GOT3 (cell line): Measurements from ENCODE around the gene SPHK1.
A peak's percentile ranks its signal among the peaks of the same experiment; 100 is the strongest.

Source experiments
- DNase-seq: peaks from one replicate; lab custom pipeline; 2025; ENCODE audit warnings: mixed read lengths; lab: John Stamatoyannopoulos, UW

The SPHK1 gene

GRCh38 chr17:76363107-76363842, 21.1 kb upstream of the SPHK1 start:
- DNase-seq = no peak

- DNase-seq = no peak
Measured at GRCh38 chr17:76365256-76365903, 19.0 kb upstream of the SPHK1 start.

DNA sequence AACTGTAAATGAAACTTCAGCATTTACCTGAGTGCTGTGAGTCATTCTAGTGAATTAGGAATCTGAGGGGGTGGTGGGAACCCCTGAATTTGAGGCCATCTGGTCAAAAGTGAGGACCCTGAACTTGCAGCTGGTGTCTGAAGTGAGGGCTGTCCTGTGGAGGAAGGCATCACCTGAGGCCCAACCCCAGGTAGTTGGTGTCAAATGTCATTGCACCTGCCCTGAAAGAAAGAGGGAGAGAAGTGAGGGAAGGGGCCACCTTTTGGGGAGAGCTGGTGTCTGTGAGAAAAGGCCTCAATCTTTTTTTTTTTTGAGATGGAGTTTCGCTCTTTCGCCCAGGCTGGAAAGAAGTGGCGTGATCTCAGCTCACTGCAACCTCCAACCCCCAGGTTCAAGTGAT, 18.2 kb upstream of the SPHK1 start:
- DNase-seq = no peak

- DNase-seq = no peak
Measured at GRCh38 chr17:76367642-76368041, 16.8 kb upstream of the SPHK1 start.

- no peak for DNase-seq
Measured at GRCh38 chr17:76368545-76368944, 15.9 kb upstream of the SPHK1 start.

DNA sequence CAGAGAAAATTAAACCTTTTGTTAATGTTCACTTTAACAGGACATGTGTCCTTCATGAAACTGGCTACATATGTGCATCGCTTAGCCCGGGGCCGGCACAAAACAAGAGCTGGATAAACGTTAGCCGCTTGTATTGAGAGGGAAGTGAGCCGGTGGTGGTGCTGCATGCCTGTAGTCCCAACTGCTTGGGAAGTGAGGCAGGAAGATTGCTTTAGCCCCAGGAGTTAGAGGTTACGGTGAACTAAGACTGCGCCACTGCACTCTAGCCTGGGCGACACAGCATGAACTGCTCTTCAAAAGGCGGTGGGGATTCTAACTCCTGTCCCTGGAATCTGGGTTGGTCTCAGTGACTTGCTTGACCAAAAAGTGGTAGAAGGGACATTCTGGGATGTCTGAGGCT, 15.0 kb upstream of the SPHK1 start:
- no peak for DNase-seq

- no peak for DNase-seq
Measured at GRCh38 chr17:76369804-76370203, 14.6 kb upstream of the SPHK1 start.

- DNase-seq = peak; percentile 56
Measured at GRCh38 chr17:76370261-76370993, 14.0 kb upstream of the SPHK1 start.

DNA sequence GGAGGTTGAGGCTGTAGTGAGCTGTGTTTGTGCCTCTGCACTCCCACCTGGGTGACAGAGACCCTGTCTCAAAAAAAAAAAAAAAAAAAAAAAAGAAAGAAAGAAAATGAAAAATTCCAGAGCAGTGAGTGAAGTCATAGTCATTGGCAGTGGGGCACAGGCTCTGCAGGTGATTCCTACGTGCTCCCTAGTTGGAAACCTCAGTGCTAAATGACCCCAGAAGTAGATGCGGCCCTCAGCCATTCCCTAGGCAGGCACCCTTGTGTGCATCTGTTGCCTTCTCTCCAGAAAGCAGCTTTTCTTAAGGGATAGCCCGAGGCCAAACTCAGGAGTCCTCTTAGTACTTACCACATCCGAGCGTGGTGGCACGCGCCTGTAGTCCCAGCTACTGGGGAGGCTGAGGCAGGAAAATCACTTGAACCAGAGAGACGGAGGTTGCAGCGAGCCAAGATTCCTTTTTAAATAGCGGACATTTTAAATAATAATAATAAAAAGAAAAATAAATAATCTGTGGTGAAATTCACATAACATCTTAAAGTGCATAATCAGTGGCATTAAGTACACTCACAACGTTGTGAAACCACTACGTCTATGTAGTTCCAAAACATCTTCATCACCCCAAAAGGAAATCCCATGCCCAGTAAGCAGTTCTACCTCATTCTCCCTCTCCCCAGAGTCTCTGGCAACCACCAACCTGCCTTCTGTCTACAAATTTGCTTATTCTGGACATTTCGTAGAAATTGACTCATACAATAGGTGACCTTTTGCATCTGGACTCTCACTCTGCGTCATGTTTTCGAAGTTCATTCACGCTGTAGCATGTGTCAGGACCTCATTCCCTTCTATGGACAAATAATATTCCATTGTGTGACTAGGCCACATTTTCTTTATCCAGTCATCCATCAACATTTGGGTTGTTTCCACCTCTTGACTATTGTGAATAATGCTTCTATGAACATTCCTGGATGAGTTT, 12.5 kb upstream of the SPHK1 start:
- no peak for DNase-seq

DNA sequence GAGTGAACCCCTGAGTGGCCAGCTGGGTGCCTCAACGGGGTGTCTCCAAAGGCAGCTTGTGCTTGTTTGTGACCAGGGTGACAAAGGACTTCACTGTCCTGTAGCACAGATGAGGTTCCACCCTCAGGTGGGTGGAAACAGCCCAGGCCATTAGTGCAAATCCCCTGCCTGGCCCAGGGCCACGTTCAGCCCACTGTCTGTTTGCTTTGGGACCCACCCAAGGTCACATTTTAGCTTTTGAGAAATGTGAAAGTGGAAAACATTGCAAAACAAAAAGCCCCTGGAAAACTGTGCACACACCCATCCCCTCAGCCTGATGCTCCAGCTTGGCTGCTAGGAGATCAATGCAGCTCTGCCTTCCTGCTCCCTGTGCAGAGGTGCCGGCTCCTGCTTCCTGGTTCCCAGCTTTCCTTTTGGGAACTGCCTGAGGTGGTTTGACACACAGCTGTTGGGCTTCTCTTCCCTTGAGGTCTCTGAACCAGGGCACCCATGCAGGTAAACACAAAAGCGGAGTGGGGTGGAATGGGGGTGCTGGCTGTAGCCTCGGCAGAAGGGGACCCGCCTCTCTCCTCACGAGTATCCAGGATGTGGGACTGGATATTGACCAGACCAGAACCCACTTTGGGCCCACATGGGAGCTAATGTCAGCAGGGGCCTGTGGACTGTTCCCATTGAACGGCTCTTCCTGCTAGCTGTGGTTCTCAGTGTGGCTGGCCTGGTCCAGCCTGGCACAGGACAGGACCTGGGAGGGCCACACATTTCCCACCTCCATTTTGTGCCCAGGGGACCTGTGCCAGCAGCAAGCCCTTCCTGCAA, 7.9 kb upstream of the SPHK1 start:
- no peak for DNase-seq

- no peak for DNase-seq
Measured at GRCh38 chr17:76378548-76379274, 5.7 kb upstream of the SPHK1 start.

DNA sequence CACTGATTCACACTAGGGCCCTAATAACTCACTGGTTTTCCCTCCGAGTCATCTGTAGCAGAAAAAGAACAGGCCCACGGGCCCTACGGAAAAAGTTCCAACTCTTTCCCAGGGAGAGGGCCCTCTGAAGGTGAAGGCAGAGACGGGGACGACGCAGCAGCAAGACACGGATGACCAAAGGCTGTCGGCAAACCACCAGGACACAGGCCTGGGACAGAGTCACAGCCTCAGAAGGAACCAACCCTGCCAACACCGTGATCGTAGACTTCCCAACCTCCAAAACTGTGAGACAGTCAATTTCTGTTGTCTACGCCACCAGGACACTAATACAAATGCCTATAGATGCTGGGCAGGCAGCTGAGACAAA, 5.2 kb upstream of the SPHK1 start:
- DNase-seq = no peak

GRCh38 chr17:76379646-76380376, 4.6 kb upstream of the SPHK1 start:
- no peak for DNase-seq

- no peak for DNase-seq
Measured at GRCh38 chr17:76381633-76382350, 2.6 kb upstream of the SPHK1 start.

GRCh38 chr17:76382351-76382802, 2.0 kb upstream of the SPHK1 start:
- no peak for DNase-seq

DNA sequence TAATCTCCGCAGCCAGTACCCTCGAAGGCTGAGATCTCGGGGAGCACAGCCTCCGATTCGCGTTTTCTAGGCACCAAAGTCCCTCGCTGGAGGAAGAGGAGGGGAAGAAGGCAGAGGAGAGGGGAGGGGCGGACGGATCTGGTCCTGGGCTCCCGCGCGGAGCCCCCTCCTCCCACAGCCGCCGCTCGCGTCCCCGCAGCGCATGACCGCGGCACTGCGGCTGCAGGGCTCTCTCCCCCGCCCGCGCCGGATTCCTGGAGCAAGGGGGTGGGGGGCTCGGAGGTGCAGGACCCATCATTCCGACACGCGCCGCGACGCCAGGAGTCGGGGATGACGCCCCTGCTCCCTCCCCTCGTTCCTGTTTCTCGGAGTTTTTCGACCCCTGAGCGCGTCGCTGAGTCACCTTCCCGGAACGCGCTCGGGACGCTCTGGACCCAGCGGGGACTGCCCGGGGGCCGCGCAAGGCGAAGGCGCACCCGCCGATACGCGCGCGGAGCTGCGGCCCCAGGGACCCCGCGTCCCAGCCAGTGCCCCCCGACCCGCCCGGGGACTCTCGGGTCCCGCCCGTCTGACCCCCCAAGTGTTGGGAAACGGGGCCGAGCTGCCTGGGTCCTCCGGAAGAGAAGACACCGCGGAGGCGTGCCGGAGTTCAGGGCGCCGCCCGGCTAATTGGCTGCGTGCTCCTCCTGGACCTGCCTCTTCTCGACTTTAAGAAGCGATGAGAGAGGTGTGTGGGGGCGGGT, 1.4 kb upstream of the SPHK1 start:
- DNase-seq = no peak

DNA sequence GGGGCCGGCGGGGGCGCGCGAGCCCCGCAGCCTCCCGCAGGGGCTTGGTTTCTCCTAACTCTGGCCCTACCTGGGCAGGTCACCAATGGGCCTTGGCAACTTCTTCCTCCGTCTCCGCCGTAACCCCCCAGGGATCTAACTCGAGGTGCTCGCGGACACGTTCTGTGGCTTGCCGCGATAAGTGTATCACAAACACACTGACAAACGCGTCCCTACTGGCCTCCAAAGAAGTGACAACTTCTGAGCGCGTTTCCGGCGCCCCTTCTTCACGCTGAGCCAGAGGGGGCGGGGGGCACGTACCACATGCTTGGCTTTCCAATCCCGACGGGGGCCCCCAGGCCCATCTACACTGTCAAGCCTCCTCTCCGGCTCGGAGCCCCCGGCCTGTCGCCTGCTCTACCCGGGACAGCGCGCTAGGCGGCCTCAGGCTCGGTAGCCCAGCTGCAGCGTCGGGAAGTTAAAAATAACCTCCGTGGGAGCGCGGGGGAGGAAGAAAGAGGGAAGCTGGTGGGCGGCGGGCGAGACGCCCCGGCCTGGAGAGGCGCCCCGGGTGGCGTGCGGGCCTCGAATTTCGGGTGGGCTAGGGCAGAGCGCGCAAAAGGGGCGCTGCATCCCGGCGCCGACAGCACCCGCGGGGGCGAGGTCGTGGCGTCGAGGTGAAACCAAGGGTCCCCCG, 725 bp upstream of the SPHK1 start:
- no peak for DNase-seq
